Measurements from ENCODE around the gene ABCC4. TPM values are rescaled to one million over a fixed set of nuclear protein-coding genes. Genes with fewer than 3 reads are reported as not detected.

Gene ABCC4
- total RNA-seq, 1 donor from 2014 or later, result 19.0 TPM

DNA sequence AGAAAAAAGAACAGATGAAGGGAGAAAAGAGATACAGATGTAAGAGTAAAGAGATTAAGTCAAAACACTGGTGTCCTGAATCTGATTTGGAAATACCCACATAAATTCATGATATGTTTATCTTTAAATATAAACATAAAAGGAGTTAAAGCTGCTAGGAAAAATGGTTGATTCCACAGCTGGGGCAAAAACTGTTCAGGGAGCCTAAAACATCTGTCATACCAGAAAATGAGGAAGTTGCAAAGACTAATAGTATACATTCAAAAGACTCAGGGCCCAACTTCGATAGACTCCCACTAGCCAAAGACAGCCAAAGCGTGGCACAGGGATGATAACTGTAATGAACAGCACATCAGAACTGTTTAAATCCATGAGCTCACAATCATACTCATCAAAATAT, 62.0 kb downstream of the ABCC4 start:
- Mint-ChIP-seq H3K4me3 (ENCODE audit: unreplicated experiment) (no peak overlapping the region), H3K27me3 (ENCODE audit: unreplicated experiment) (peaks cover 5% of the 10 kb centered on the region), H3K9me3 (ENCODE audit: unreplicated experiment) (no peaks in the 10 kb centered on the region), H3K27ac (ENCODE audit: unreplicated experiment) (no peak overlapping the region), H3K36me3 (ENCODE audit: low read depth, unreplicated experiment) (no peaks in the 10 kb centered on the region), H3K4me1 (ENCODE audit: unreplicated experiment) (peaks cover 19% of the 10 kb centered on the region)
- DNase-seq (ENCODE audit: low spot score), result no peak
- TF ChIP-seq, protein P1, sequence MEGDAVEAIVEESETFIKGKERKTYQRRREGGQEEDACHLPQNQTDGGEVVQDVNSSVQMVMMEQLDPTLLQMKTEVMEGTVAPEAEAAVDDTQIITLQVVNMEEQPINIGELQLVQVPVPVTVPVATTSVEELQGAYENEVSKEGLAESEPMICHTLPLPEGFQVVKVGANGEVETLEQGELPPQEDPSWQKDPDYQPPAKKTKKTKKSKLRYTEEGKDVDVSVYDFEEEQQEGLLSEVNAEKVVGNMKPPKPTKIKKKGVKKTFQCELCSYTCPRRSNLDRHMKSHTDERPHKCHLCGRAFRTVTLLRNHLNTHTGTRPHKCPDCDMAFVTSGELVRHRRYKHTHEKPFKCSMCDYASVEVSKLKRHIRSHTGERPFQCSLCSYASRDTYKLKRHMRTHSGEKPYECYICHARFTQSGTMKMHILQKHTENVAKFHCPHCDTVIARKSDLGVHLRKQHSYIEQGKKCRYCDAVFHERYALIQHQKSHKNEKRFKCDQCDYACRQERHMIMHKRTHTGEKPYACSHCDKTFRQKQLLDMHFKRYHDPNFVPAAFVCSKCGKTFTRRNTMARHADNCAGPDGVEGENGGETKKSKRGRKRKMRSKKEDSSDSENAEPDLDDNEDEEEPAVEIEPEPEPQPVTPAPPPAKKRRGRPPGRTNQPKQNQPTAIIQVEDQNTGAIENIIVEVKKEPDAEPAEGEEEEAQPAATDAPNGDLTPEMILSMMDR (IDR thresholded peaks at IDR 0.05; ENCODE audit: unreplicated experiment), result no peak

DNA sequence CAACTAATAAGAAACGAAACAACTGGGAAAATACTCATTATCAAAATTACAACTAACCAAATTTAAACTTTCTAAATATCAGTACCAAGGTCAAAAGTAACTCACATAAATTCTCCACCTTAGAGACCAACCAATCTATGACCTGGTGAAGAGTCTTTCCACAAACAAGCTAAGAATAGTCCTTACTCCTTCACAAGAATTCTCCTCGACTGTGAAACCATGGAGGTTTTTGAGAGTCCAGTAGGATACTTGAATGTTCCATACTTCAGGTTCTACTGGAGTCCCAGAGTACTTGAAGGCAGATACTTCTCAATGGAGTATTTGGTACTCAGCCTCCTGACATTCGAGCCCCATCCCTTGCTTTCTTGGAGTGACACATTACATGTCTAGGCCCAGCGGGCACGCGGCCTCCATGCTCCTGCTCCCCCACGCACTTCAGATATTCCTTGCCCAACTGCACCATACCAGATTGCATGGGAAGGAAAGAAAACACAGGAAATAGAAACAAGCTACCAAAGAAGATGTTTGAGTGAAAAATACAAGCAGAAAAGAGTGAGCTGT, 63.9 kb downstream of the ABCC4 start:
- TF ChIP-seq, protein P1 (IDR thresholded peaks at IDR 0.05; ENCODE audit: unreplicated experiment), result no peak
- Mint-ChIP-seq H3K27ac (ENCODE audit: unreplicated experiment) (no peak overlapping the region), H3K4me3 (ENCODE audit: unreplicated experiment) (no peak overlapping the region), H3K4me1 (ENCODE audit: unreplicated experiment) (peaks cover 19% of the 10 kb centered on the region), H3K9me3 (ENCODE audit: unreplicated experiment) (no peaks in the 10 kb centered on the region), H3K27me3 (ENCODE audit: unreplicated experiment) (peaks cover 5% of the 10 kb centered on the region), H3K36me3 (ENCODE audit: low read depth, unreplicated experiment) (no peaks in the 10 kb centered on the region)
- no peak for DNase-seq (ENCODE audit: low spot score)

DNA sequence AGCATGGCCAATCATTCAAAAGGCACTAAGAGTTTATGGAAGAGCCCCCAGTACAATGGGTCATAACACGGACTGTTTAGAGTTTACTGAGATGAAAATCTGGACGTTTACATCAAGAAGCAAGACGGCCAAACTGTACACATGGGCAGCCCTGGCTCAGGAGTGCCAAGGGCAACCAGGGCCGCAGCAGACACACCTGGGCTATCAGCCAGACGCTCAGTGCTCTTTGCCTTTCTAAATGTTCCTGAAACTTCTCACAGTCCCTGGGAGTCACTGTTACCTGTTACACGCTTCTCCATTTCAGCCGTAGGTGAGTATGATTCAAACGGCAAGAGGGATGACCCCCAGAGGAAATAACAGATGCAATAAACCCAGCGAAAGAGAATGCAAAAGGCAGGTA, 64.5 kb downstream of the ABCC4 start:
- H3K36me3 Mint-ChIP-seq (ENCODE audit: low read depth, unreplicated experiment), result no peaks in the 10 kb centered on the region
- no peaks in the 10 kb centered on the region for H3K9me3 Mint-ChIP-seq (ENCODE audit: unreplicated experiment)
- DNase-seq (ENCODE audit: low spot score), result no peak
- peaks cover 4% of the 10 kb centered on the region for H3K27me3 Mint-ChIP-seq (ENCODE audit: unreplicated experiment)
- H3K4me1 Mint-ChIP-seq (ENCODE audit: unreplicated experiment), result peaks cover 23% of the 10 kb centered on the region
- H3K27ac Mint-ChIP-seq (ENCODE audit: unreplicated experiment), result no peak overlapping the region
- H3K4me3 Mint-ChIP-seq (ENCODE audit: unreplicated experiment), result no peak overlapping the region
- TF ChIP-seq, protein P1 (IDR thresholded peaks at IDR 0.05; ENCODE audit: unreplicated experiment), result no peak

DNA sequence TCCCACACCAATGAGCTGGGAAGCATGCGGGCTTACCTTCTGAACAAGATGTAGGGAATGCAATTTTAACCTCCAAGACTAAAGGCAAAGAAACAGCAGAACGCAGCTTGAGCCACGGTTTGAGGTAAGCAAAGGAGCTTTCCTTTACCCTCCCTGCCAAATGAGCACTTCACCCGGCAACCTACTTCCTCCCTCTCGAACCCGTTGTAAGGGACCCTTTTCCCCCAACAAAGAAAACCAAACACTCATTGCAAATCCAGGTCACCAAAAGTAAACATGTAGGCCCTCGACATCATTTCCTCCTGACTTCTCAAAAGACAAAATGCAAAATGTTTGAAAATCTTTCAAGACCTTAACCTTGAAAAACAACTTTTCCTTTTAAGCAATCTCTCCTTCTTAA, 65.3 kb downstream of the ABCC4 start:
- H3K27me3 Mint-ChIP-seq (ENCODE audit: unreplicated experiment), result peaks cover 4% of the 10 kb centered on the region
- H3K36me3 Mint-ChIP-seq (ENCODE audit: low read depth, unreplicated experiment), result no peaks in the 10 kb centered on the region
- DNase-seq (ENCODE audit: low spot score), result no peak
- H3K4me1 Mint-ChIP-seq (ENCODE audit: unreplicated experiment), result peaks cover 24% of the 10 kb centered on the region
- H3K4me3 Mint-ChIP-seq (ENCODE audit: unreplicated experiment), result no peak overlapping the region
- TF ChIP-seq, protein P1 (IDR thresholded peaks at IDR 0.05; ENCODE audit: unreplicated experiment), result no peak
- H3K27ac Mint-ChIP-seq (ENCODE audit: unreplicated experiment), result no peak overlapping the region
- H3K9me3 Mint-ChIP-seq (ENCODE audit: unreplicated experiment), result no peaks in the 10 kb centered on the region

DNA sequence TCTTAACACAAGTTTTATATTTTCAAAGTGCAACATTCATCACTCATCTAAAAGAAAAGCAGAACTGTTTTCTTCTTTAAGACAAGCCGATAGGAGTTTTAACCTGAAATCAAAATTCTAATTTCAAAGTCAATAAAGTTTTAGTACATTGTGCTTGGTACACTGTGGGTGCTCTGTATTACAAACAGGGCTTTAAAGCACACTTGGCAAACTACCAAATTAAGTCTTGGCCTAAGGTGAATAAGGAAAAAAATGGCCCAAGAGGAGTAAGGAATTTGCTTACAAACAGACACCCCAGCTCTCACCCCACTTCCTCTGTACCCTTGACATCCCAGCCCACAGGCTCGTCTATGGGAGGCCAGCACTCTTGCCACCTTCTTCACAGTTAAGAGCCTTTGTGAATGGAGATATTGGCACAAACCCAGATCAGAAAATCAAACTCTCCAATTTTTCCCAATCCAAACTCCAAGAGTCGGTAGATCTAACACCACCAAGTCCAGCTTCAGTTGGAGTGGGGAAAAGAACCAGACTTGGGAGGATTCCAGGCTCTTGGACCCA, 66.0 kb downstream of the ABCC4 start:
- Mint-ChIP-seq H3K4me1 (ENCODE audit: unreplicated experiment) (peaks cover 26% of the 10 kb centered on the region), H3K27me3 (ENCODE audit: unreplicated experiment) (peaks cover 4% of the 10 kb centered on the region), H3K4me3 (ENCODE audit: unreplicated experiment) (no peak overlapping the region), H3K9me3 (ENCODE audit: unreplicated experiment) (no peaks in the 10 kb centered on the region), H3K27ac (ENCODE audit: unreplicated experiment) (no peak overlapping the region), H3K36me3 (ENCODE audit: low read depth, unreplicated experiment) (no peaks in the 10 kb centered on the region)
- TF ChIP-seq, protein P1 (IDR thresholded peaks at IDR 0.05; ENCODE audit: unreplicated experiment), result no peak
- DNase-seq (ENCODE audit: low spot score), result no peak

Data from endothelial cell (in vitro differentiated cells).